B cell (primary cell): Measurements from ENCODE around the gene COQ6. TPM values are rescaled to one million over a fixed set of nuclear protein-coding genes. Genes with fewer than 3 reads are reported as not detected.

ENCODE experiments used
- ATAC-seq: fragments of 200-7000 bp; cut with Tn5 transposase; one replicate; pipeline ENCODE4 v1.10.0; 2021; ENCODE audit warnings: low read depth, mild to moderate bottlenecking, moderate number of reproducible peaks, moderate library complexity
- CTCF ChIA-PET: fragments of 350-600 bp; sonication (Branson Sonifier 250); formaldehyde crosslinking; loops from one replicate; lab custom pipeline; 2021; ENCODE audit warnings: antibody characterized with exemption, inconsistent platforms; lab: Charles Lee
- POLR2A ChIA-PET: fragments of 350-600 bp; sonication (Branson Sonifier 250); formaldehyde crosslinking; loops from one replicate; lab custom pipeline; 2021; ENCODE audit warnings: antibody characterized with exemption; lab: Charles Lee
- DNase-seq: peaks from one replicate; pipeline ENCODE4 v3.0.0; 2013
- H2AFZ ChIP-seq: 2 replicates; pipeline ENCODE4 v1.6.1; 2012; ENCODE audit warnings: mild to moderate bottlenecking, low read depth, low read length; ENCODE audit not compliant: insufficient read depth, poor library complexity, severe bottlenecking
- H3K27ac ChIP-seq, 2 donors: 1 replicate in 1 of 2; 2 replicates in 1 of 2; pipeline ENCODE4 v1.5.1; 2012 to 2013; ENCODE audit warnings: low read length in 2 of 2, mild to moderate bottlenecking in 2 of 2, moderate library complexity in 1 of 2
- H3K27me3 ChIP-seq, 4 experiments: fragments of 200-600 bp in 1 of 4; sonication (generic) in 1 of 4; replicated peaks in 1 of 4; 1 replicate in 2 of 4; 2 replicates in 2 of 4; pipeline versions ENCODE4 v1.6.1 to v1.7.0; 2013 to 2016; ENCODE audit warnings: low read length in 3 of 4, mild to moderate bottlenecking in 2 of 4, mixed read lengths in 1 of 4, moderate library complexity in 1 of 4; ENCODE audit not compliant: insufficient read depth in 4 of 4, control insufficient read depth in 3 of 4; ENCODE audit errors: control extremely low read depth in 1 of 4
- H3K36me3 ChIP-seq, 2 experiments: replicated peaks in 1 of 2; 1 replicate in 1 of 2; 2 replicates in 1 of 2; pipeline versions ENCODE4 v1.6.1 to v1.7.1; 2013; ENCODE audit warnings: low read length in 1 of 2; ENCODE audit not compliant: insufficient read depth in 2 of 2, control insufficient read depth in 1 of 2; ENCODE audit errors: control extremely low read depth in 1 of 2, extremely low read depth in 1 of 2
- H3K4me1 ChIP-seq, 2 donors: fragments of 200-600 bp in 1 of 2; sonication (generic) in 1 of 2; 1 replicate in 1 of 2; 2 replicates in 1 of 2; pipeline versions ENCODE4 v1.5.1 to v1.6.1; 2013 to 2017; ENCODE audit warnings: low read length in 2 of 2; ENCODE audit not compliant: control insufficient read depth in 2 of 2, insufficient read depth in 2 of 2
- H3K4me2 ChIP-seq: replicated peaks from 2 replicates; pipeline ENCODE3; 2012; ENCODE audit warnings: mild to moderate bottlenecking, low read depth, low read length; ENCODE audit not compliant: poor library complexity, severe bottlenecking
- H3K4me3 ChIP-seq, 5 experiments: fragments of 200-600 bp in 1 of 5; sonication (generic) in 1 of 5; 1 replicate in 3 of 5; 2 replicates in 2 of 5; pipeline versions ENCODE4 v1.5.1 to v1.7.0; 2011 to 2016; ENCODE audit warnings: low read length in 4 of 5, mild to moderate bottlenecking in 4 of 5, low read depth in 2 of 5, control low read depth in 1 of 5, moderate library complexity in 1 of 5; ENCODE audit not compliant: insufficient read depth in 1 of 5; ENCODE audit errors: control extremely low read depth in 1 of 5, extremely low read depth in 1 of 5
- H3K79me2 ChIP-seq: fragments of 200-600 bp; sonication (generic); one replicate; pipeline ENCODE4 v1.6.0; 2016; ENCODE audit warnings: low read length; ENCODE audit not compliant: control insufficient read depth, insufficient read depth
- H3K9ac ChIP-seq: fragments of 200-600 bp; sonication (generic); 2 replicates; pipeline ENCODE4 v1.6.1; 2017; ENCODE audit warnings: mild to moderate bottlenecking, low read length, moderate library complexity
- H3K9me3 ChIP-seq, 3 donors: one replicate each; pipeline versions ENCODE4 v1.6.1 to v1.7.1; 2013; ENCODE audit warnings: low read length in 2 of 3; ENCODE audit not compliant: control insufficient read depth in 2 of 3, insufficient read depth in 1 of 3; ENCODE audit errors: control extremely low read depth in 1 of 3
- H4K20me1 ChIP-seq: 2 replicates; pipeline ENCODE4 v1.6.0; 2012; ENCODE audit warnings: mild to moderate bottlenecking, low read length; ENCODE audit not compliant: insufficient read depth, control insufficient read depth, poor library complexity, severe bottlenecking
- H3K27ac Mint-ChIP-seq: one replicate; pipeline ENCODE4 v1.8.0; 2021; ENCODE audit warnings: mixed read lengths
- H3K27me3 Mint-ChIP-seq: one replicate; pipeline ENCODE4 v1.8.0; 2021; ENCODE audit warnings: mixed read lengths
- H3K4me1 Mint-ChIP-seq: one replicate; pipeline ENCODE4 v1.8.0; 2021; ENCODE audit warnings: mixed read lengths
- H3K4me3 Mint-ChIP-seq: one replicate; pipeline ENCODE4 v1.8.0; 2021; ENCODE audit warnings: mixed read lengths
- H3K9me3 Mint-ChIP-seq: one replicate; pipeline ENCODE4 v1.8.0; 2022; ENCODE audit warnings: mixed read lengths; ENCODE audit not compliant: insufficient read depth
- EZH2 ChIP-seq: IDR thresholded peaks from 2 replicates; pipeline ENCODE4 v1.6.1; 2012; ENCODE audit warnings: borderline replicate concordance, low read depth, mild to moderate bottlenecking, moderate library complexity, low read length; ENCODE audit not compliant: insufficient read depth, poor library complexity, severe bottlenecking
- WGBS: methylation state at CpG from one replicate; pipeline ENCODE4 v1.1.5; 2013; ENCODE audit warnings: missing lambda C conversion rate; ENCODE audit not compliant: insufficient coverage; 5-methylcytosine and 5-hydroxymethylcytosine counted together
- intact Hi-C: fragments of 100-400 bp; cut with micrococcal nuclease; formaldehyde crosslinking; loops from one replicate; pipeline ENCODE4 v1.10.0; 2022
- polyA plus RNA-seq: library from polyadenylated mRNA; depleted of rRNA; stranded (reverse); fragments of >200 nt; gene quantifications from 2 replicates; pipeline ENCODE4 v1.2.3, GENCODE V29; 2012
- total RNA-seq, 2 donors: library from RNA; stranded (reverse); fragments of 120-200 nt in 1 of 2; gene quantifications; 1 replicate in 1 of 2; 2 replicates in 1 of 2; pipeline versions ENCODE4 v1.2.3 to v1.2.4, GENCODE V29; 2013 to 2022
- TF ChIP-seq, protein P1 (sequence below): fragments of 200-600 bp; IDR thresholded peaks from one replicate; pipeline ENCODE4 v1.8.0; 2022; ENCODE audit warnings: antibody characterized with exemption, mild to moderate bottlenecking

COQ6 gene
- total and polyA plus RNA-seq, 2 donors (not counting 1 experiment from before 2014, with no cell fraction given): 38.2 to 38.4 TPM

DNA sequence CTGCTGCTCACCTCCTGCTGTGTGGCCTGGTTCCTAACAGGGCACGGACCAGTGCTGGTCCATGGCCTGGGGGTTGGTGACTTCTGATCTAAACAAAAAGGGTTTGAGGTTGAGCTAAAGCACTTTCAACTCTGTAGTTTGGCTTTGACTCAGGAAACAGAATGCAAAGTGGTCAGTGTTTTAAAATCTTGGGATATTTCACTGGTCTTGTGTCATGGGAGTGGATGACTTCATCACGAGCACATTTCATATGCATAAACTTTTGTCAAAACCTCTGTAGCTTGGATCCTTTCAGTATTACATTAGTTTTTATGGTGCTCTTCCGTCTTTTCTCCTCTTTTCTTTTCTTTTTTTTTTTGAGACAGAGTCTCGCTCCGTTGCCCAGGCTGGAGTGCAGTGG lies 25.8 kb upstream of the COQ6 start:
- H3K27ac ChIP-seq: no peak overlapping the region
- no peak overlapping the region for H3K4me2 ChIP-seq
- Mint-ChIP-seq H3K27me3 (no peaks in the 10 kb centered on the region), H3K4me1 (no peaks in the 10 kb centered on the region), H3K27ac (no peak overlapping the region), H3K9me3 (no peaks in the 10 kb centered on the region), H3K4me3 (no peak overlapping the region)
- intact Hi-C loops: no loop called here
- ChIA-PET POLR2A (no interaction called here), CTCF (interaction anchor here (0.7 kb wide), 1 partner anchor 1207 kb away, joined by 3 read pairs; no protein-coding TSS in a partner anchor)
- no peak overlapping the region for H2AFZ ChIP-seq
- ATAC-seq (no peak), DNase-seq (no peak)
- H3K4me3 ChIP-seq: no peak overlapping the region
- no peaks in the 10 kb centered on the region for H3K9me3 ChIP-seq
- H3K36me3 ChIP-seq: peaks cover 28 to 81% of the 10 kb centered on the region in 2 experiments
- peaks cover 7% of the 10 kb centered on the region for H3K79me2 ChIP-seq
- no peak overlapping the region for H3K9ac ChIP-seq
- H3K4me1 ChIP-seq: no peaks in the 10 kb centered on the region
- no peaks in the 10 kb centered on the region for H3K27me3 ChIP-seq
- TF ChIP-seq EZH2: no peak
- TF ChIP-seq, protein P1, sequence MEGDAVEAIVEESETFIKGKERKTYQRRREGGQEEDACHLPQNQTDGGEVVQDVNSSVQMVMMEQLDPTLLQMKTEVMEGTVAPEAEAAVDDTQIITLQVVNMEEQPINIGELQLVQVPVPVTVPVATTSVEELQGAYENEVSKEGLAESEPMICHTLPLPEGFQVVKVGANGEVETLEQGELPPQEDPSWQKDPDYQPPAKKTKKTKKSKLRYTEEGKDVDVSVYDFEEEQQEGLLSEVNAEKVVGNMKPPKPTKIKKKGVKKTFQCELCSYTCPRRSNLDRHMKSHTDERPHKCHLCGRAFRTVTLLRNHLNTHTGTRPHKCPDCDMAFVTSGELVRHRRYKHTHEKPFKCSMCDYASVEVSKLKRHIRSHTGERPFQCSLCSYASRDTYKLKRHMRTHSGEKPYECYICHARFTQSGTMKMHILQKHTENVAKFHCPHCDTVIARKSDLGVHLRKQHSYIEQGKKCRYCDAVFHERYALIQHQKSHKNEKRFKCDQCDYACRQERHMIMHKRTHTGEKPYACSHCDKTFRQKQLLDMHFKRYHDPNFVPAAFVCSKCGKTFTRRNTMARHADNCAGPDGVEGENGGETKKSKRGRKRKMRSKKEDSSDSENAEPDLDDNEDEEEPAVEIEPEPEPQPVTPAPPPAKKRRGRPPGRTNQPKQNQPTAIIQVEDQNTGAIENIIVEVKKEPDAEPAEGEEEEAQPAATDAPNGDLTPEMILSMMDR: no peak
- peaks cover 9% of the 10 kb centered on the region for H4K20me1 ChIP-seq
- 97% methylated on average over 4 of the region's 5 CpGs for WGBS

DNA sequence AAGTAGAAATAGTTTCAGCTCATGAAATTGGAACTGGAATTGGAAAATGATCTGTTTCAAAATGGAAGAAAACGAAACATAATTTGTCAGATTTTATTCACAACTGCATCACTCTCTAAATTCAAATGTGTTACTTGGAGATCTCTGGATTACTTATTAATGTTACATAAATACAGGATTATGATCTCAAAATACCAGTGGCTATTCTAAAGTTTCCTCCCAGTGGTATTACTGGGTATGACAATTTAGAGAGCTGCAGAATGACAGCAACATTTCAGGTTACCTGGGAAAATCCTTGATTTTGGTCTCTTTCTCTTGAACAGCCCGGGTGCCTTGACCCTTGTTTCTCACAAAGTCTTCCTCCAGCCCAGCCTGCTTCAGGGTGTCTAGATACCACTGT lies 14.4 kb upstream of the COQ6 start:
- WGBS: no CpG with 5 or more reads among the region's 2 CpGs
- intact Hi-C loops: no loop called here
- no peaks in the 10 kb centered on the region for H3K27me3 Mint-ChIP-seq

More for the DNA sequence above, 14.4 kb upstream of the COQ6 start:
- Mint-ChIP-seq H3K27ac (peak overlapping the region; percentile 15), H3K4me3 (no peak overlapping the region), H3K4me1 (no peaks in the 10 kb centered on the region), H3K9me3 (no peaks in the 10 kb centered on the region)
- TF ChIP-seq, protein P1: no peak
- TF ChIP-seq EZH2: no peak
- Histone ChIP-seq H3K79me2 (no peaks in the 10 kb centered on the region), H3K27me3 (no peaks in the 10 kb centered on the region), H3K4me1 (no peaks in the 10 kb centered on the region), H3K27ac (no peak overlapping the region), H3K4me3 (no peak overlapping the region), H3K9ac (no peak overlapping the region), H3K36me3 (peaks cover 16 to 44% of the 10 kb centered on the region in 2 experiments), H2AFZ (no peak overlapping the region), H3K4me2 (no peak overlapping the region), H3K9me3 (no peaks in the 10 kb centered on the region), H4K20me1 (no peaks in the 10 kb centered on the region)
- DNase-seq: no peak
- ATAC-seq: no peak
- ChIA-PET CTCF (interaction anchor here (0.7 to 1.5 kb wide), 4 partner anchors 16 to 208 kb away, joined by 3 to 4 read pairs (median 4); no protein-coding TSS in a partner anchor), POLR2A (no interaction called here)
